HG02852 (cell line): ENCODE results near the gene BLOC1S3.

Experiments
- ATAC-seq: cut with Tn5 transposase; IDR thresholded peaks from one replicate; pipeline ENCODE4 v1.9.1; 2021; ENCODE audit warnings: mild to moderate bottlenecking, moderate library complexity; ENCODE audit not compliant: unreplicated experiment

The BLOC1S3 gene

DNA sequence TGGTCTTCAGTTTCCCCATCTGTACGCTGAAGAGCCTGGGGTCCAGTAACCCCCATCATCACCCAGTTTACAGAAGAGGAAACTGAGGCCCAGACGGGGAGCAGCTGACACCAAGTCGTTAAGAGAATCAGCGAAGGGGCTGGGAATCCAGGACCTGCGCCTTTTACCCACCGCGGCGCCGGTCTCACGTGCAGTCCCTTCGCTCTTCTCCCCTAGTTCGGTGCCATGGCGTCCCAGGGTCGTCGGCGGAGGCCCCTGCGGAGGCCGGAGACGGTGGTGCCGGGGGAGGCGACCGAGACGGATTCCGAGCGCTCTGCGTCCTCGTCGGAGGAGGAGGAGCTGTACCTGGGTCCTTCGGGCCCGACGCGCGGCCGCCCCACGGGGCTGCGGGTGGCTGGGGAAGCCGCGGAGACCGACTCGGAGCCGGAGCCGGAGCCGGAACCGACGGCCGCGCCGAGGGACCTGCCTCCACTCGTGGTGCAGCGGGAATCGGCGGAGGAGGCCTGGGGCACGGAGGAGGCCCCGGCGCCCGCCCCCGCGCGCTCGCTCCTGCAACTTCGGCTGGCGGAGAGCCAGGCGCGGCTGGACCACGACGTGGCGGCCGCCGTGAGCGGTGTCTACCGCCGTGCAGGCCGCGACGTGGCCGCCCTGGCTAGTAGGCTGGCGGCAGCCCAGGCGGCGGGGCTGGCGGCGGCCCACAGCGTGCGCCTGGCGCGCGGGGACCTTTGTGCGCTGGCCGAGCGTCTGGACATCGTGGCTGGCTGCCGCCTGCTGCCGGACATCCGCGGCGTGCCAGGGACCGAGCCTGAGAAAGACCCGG is 698 bp downstream of the BLOC1S3 start:
- ATAC-seq: no peak

DNA sequence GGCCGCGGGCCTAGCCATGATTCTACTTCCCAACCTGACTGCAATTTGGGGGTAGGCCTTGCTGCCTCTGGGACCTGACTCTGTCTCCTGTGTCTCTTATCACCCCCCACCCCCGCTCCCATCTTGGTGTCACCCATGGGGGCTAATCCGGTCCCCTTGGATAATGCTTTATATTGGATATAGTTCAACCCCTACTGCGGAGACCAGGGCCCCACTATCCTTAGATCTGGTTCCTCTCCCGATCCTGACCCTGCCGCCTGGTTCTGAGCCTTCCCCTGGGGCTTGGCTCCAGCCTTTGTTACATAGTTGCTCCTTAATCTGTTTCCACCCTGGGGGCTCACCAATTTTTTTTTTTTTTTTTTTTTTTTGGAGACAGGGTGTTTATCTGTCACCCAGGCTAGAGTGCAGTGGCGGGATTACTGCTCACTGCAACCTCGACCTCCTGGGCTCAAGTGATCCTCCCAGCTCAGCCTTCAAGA is 1.3 kb downstream of the BLOC1S3 start:
- no peak for ATAC-seq

DNA sequence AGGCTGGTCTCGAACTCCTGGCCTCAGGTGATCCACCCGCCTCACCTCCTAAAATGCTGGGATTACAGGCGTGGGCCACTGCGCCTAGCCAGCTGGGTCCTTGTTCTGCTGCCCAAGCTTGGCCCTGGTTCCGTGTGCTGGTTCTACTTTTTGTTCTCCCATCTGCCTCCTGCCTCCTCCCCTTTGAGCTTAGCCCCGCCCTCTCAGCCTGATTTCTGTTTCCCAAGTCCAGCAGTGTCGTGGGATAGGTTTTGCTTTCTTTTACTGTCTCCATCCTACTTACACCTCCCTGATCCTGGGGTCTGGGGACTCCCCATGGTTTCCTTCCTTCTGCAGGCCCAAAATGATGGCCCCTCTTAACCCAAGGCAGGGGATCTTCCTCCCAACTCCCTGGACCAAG is 2.4 kb downstream of the BLOC1S3 start:
- ATAC-seq: no peak

DNA sequence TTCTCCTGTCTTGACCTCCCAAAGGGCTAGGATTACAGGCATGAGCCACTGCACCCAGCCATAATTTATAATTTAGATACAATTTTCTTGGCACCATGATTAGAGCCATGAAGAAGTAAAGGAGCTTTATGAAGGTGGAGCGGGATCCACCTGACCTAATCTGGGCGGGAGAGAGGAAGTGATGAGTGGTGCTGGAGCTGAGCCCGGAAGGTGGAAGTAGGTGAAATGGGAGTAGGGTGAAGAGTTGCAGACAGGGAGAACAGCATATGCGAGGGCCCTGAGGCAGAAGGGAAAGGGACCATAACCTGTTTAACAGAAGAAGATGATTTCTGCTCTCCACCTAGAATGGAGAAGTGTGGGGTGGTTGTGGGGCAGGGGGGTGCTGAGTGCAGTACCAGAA is 4.2 kb downstream of the BLOC1S3 start:
- no peak for ATAC-seq

DNA sequence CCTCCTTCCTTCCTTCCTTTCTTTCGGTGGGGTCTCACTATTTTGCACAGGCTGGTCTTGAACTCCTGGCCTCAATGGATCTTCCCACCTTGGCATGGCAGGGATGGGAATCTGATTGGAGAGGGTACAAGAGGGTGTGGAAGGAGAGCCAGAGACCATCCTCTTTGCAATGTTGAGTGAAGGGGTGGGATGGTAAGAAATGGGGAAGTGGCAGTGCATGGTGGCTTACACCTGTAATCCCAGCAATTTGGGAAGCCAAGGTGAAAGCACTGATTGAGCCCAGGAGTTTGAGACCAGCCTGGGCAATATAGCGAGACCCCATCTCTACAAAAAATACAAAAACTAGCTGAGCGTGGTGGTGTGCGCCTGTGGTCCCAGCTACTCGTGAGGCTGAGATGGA is 5.5 kb downstream of the BLOC1S3 start:
- ATAC-seq: no peak

DNA sequence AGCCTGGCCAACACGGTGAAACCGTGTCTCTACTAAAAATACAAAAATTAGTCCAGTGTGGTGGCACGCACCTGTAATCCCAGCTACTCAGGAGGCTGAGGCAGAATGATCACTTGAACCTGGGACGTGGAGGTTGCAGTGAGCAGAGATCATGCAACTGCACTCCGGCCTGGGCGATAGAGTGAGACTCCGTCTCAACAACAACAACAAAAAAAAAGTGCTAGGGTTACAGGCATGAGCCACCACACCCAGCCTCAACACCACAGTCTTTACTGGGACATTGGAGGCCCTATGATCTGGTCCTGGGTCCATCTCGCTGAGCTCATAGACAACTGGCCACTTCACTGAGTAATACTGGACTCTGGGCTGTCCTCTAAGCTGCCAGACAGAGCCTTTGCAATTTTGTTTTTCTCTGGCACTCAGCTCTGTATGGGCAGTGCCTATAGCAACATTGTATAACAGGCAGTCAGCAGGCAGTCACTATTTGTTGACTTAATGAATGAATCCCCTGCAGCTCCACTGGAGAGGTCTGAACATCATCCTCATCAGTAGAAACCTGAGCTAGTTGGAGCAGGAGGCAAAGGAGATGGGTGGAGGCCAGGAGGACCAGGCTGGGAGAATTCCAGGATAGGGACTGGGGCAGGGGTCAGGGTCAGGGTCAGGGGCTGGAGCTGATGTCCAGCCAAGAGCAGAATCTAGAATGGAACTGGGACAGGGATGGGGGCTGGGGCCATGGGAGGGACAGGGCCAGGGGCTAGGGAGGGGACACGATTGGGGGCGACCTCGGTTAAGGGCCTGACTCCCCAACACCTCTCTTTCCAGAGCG is 8.1 kb downstream of the BLOC1S3 start:
- ATAC-seq: no peak

DNA sequence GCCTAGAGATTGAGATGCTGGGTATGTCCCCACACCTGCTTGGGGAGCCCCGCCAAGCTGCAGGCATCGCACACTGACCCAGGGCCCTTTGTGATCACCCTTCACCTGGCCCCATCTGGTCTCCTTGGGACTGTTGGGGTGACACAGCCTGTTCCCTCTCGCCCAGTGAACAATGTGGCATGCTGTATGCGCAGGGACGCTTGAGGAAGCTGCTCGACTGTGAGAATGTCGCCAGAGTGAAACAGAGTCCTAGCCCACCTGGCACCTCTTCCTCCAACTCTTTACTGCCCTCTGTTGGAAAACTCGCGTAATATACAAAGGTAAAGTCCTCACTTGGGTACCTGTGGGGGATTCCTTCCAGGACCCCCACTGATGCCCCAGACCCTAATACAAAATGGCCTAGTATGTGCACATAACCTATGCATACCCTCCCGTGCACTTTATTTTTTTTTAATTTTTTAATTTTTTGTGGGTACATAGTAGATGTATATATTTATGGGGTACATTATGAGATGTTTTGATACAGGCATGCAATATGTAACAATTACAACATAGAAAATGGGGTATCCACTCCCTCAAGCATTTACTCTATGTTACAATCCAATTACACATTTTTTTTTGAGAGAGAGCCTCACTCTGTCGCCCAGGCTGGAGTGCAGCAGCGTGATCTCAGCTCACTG is 9.0 kb downstream of the BLOC1S3 start:
- no peak for ATAC-seq

DNA sequence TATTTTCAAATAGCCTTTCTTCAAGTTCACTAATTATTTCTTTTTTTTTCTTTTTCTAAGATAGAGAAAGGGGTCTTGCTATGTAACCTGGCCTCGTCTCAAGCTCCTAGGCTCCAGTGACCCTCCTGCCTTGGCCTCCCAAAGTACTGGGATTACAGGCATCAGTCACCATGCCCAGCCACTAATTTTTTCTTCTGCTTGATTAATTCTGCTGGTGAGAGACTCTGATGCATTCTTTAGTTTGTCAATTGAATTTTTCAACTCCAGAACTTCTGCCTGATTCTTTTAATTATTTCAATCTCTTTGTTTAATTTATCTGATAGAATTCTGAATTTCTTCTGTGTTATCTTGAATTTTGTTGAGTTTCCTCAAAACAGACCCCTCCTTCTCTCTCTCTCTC is 11.4 kb downstream of the BLOC1S3 start:
- no peak for ATAC-seq

DNA sequence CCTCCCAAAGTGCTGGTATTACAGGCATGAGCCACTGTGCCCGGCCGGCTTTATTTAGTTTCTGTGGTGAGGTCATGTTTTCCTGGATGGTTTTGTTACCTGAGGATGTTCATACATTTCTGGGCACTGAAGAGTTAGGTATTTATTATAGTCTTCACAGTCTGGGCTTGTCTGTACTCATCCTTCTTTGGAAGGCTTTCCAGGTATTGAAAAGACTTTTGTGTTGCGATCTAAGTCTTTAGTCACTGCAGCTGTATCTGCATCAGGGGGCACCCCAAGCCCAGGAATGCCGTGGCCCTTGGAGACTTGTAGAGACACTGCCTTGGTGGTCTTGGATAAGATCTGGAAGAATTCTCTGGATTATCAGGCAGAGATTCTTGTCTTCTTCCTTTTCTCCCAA is 12.8 kb downstream of the BLOC1S3 start:
- ATAC-seq: no peak

DNA sequence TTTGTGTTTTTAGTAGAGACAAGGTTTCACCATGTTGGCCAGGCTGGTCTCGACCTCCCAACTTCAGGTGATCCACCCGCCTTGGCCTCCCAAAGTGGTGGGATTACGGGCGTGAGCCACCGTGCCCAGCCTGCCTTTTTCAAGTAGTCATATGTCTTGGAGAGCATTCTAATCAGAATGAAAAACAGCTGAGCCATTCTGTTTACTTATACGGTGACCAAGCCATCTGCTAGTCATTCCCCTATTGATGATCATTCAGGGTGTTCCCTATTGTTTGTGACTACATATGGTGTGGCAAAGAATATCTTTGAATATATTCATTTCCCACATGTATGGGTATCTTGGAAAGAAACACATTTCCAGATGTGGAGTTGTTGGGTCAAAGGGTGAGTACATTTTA is 17.2 kb downstream of the BLOC1S3 start:
- ATAC-seq: no peak

DNA sequence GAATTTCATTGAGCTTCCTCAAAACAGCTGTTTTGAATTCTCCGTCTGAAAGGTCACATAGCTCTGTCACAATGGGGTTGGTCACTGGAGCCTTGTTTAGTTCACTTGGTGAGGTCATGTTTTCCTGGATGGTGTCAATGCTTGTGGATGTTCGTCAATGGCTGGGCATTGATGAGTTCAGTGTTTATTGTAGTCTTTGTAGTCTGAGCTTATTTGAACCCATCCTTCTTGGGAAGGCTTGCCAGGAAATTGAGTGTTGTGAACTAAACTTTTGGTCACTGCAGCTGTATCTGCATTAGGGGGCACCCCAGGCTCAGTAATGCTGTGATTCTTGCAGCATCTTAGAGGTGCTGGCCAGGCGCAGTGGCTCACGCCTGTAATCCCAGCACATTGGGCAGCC is 22.0 kb downstream of the BLOC1S3 start:
- no peak for ATAC-seq

DNA sequence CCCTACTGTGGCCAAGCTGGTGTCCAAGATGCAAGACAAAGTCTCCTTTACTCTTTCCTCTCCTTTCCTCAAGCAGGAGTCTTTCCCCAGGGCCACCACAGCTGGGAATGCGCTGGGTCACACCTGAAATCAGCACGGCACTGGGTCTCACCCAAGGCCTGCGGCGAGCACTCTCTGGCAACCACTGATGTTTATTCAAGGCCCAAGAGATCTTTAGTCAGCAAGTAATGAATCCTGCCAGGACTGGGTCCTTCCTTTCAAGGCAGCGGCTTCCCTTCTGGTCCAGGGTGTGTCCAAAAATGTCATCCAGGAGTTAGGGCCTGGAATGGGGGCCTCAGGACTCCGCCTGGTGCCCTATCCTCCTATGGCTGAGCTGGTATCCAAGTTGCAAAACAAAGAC is 24.1 kb downstream of the BLOC1S3 start:
- ATAC-seq: no peak

DNA sequence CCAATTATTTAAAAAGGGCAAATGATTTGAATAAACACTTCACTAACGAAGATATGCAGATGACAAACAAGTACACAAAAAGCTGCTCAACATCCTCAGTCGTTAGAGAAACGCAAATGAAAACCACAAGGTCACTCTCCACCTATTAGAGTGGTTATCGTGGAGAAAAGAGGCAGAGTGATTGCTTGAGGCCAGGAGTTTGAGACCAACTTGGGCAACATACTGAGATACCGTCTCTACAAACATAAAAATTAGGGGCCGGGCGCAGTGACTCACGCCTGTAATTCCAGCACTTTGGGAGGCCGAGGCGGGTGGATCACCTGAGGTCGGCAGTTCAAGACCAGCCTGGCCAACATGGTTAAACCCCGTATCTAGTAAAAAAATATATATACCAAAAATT is 27.2 kb downstream of the BLOC1S3 start:
- no peak for ATAC-seq

DNA sequence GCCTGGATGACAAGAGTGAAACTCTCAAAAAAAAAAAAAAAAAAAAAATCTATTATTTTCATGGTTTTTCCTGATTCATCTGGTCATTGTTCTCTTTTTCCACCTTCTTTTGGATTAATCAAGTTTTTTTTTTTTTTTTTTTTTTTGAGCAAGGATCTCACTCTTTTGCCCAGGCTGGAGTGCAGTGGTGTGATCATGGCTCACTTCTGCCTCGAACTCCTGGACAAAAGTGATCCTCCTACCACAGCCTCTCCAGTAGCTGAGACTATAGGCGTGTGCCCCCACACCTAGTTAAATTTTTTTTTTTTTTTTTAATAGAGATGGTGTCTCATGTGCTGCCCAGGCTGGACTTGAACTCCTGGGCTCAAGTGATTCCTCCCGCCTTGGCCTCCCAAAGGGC is 27.7 kb downstream of the BLOC1S3 start:
- no peak for ATAC-seq

DNA sequence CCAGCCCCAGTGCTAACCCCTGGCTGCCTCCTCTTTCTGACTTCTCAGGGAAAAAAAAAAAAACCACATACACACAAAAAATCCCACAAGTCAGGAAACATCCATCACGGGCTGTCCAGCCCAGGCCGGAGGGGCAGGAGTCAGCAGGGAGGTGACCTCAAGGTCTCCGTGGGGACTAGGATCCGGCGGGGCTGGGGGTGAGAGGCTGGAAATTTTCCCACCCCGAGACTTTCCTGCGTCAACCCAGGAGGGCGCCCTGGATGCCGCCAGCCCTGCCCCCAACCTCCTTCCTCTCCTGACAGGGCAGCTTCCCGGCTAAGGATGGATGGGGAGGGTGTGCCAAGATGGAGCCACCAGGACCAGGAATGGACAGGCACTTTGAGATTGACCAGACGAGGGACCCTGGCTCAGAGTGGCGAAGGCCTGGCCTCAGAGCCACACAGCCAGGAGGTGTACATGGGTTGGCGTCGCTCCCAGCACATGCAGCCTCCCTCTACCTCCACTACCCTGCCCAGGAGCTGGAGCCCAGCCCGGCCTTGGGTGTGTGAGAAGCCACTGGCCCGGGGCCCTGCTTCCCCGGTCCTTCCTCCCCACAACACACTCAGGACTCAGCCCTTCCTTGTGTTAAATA is 33.3 kb downstream of the BLOC1S3 start:
- no peak for ATAC-seq

DNA sequence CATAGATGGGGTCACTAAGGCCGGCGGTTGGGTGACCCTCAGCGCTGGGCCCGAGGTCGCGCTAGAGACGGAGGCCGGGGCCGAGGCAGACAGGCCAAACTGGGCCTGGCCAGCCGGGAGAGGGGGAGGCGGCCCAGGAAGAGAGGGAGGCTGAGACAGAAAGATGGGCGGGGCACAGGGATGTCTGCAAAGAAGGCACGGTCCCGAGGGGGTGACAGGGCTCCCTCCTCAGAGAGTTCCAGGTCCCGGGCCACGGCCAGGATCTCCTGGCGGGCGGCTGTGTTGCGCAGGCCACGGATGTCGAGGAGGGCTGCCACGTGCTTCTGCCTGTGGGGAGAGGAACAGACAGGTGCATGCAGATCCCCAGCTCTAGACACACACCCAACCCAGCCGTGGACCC is 34.4 kb downstream of the BLOC1S3 start:
- ATAC-seq: no peak

DNA sequence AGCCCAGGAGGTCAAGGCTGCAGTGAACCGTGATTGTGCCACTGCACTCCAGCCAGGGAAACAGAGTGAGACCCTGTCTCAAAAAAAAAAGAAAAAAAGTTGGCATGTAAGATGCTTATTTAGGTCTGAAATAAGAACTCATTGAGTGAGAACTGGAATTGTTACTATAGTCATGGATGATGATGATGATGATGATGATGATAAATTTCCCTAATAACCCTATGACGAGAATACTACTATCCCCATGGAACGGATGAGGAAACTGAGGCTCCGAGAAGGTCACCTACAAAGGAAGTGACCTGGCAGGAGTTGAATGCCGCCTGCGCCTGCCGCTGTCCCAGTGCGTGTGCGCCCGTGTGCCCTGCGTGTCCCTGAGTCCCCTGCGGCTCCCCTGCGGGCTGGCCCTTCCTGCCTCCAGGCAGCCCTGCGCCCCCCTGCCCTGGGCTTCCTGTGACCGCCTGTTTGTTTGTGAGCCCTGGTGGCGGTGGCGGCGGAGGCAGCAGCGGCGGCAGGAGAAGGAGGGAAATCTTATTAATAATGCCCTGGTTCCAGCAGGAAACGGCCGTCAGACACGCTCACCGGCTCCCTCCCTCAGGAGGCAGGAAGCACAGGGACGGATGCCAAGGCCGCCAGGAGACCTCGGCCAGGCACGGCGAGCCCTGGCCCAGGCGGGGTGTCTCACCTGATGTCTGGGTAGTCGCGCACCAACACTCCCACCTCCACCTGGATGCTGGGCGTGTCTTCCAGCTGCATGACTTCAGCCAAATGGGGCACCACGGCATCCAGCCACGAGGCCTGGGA is 37.0 kb downstream of the BLOC1S3 start:
- ATAC-seq: no peak

DNA sequence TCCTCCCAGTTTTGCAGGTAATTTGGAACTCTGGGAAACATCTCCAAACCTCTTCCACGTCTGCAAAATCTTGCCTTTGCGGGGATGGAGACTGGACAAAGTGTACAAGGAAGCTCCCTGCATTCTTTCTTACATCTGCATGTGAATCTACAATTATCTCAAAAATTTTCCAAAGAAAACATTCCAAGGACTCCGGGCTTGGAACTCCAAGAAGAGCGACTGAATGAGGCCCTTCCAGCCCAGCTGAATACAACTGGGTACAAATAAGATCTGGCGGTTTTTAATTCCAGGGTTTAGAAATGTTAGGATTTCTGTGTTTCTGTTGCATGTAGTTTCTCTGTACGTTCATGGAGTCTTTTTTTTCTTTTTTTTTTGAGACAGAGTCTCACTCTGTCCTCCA is 38.1 kb downstream of the BLOC1S3 start:
- no peak for ATAC-seq

DNA sequence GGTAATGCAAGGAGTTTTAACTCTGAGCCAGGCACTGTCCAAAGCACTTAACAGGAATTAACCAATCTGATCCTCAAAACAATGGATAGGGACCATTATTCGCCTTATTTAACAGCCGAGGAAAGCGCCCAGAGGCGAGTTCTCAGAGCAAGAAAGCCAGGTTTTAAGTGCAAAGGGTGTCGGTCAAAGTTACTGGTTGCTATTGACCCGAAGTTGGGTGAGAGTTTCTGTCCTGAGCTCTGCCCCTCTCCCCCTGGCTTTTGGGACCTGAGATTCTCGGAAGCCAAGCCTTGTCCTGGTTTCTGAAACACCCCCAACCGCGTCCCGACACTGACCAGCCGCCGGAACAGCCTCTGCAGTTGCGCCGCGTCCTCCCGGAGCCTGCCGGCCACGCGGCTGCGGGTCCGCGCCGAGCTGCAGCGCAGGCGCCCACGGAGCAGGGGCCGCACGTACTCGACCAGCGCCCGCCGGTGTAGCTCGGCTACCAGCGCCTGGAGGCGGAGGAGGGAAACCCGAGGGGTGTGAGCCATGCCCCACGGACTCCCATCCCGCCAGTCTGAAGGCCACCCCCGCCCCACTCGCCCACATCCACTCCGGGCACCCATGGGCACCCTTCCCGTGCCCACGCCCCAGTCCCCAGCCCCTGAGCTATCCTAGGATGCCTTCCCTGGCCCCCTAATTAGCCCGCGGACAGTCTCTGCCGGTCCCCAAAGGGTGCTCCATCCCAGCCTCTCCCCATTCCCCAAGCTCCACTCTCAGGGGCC is 38.8 kb downstream of the BLOC1S3 start:
- ATAC-seq: no peak

DNA sequence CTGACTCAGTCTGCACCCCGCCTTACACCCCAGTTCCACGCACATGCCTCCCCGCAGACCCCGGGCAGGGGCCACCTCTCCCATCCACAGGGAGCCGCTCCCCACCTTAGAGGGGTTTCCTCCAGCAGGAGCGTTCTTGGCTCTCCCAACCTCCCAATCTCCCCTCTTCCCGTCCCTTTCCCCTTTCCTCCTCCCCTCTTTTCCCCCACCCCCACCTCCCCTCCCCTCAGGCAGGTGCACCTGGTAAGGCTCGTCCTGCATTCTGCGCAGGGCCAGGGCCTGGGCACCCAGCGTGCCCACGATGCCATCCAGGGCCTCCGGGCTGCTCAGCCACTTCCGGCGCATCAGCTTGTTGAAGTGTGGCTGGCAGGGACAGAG is 39.4 kb downstream of the BLOC1S3 start:
- no peak for ATAC-seq
